Naive thymus-derived CD8-positive, alpha-beta T cell (primary cell): ENCODE measurements around the gene SORCS3. TPM values are rescaled to one million over a fixed set of nuclear protein-coding genes. Genes with fewer than 3 reads are reported as not detected.

Experiments used
- ATAC-seq, 2 donors: fragments of 150-1000 bp; cut with Tn5 transposase in 1 of 2; sonication (Bioruptor Pico), chemical (Tn5 transposase) in 1 of 2; 1 replicate in 1 of 2; 2 replicates in 1 of 2; pipeline ENCODE4 v1.10.0; 2021; ENCODE audit warnings: mild to moderate bottlenecking in 2 of 2, moderate library complexity in 2 of 2
- POLR2A ChIA-PET: fragments of 350-600 bp; sonication (Branson Sonifier 250); formaldehyde crosslinking; loops from one replicate; lab custom pipeline; 2021; ENCODE audit warnings: antibody characterized with exemption; lab: Charles Lee
- DNase-seq, 10 donors: peaks; one replicate each; pipeline versions ENCODE4 v3.0.0 to v3.0.0-alpha.2; 2020 to 2022
- H3K27ac Mint-ChIP-seq, 10 donors: one replicate each; pipeline ENCODE4 v1.8.0; 2020 to 2022; ENCODE audit warnings: mild to moderate bottlenecking in 10 of 10, mixed read lengths in 10 of 10, moderate library complexity in 4 of 10, inconsistent platforms in 1 of 10
- H3K27me3 Mint-ChIP-seq, 5 donors: one replicate each; pipeline ENCODE4 v1.8.0; 2021 to 2022; ENCODE audit warnings: mixed read lengths in 5 of 5
- H3K36me3 Mint-ChIP-seq, 3 donors: one replicate each; pipeline ENCODE4 v1.8.0; 2020 to 2022; ENCODE audit warnings: mixed read lengths in 3 of 3, mild to moderate bottlenecking in 2 of 3, inconsistent platforms in 1 of 3
- H3K4me1 Mint-ChIP-seq, 4 donors: one replicate each; pipeline ENCODE4 v1.8.0; 2021 to 2022; ENCODE audit warnings: mixed read lengths in 4 of 4
- H3K4me3 Mint-ChIP-seq, 10 donors: one replicate each; pipeline ENCODE4 v1.8.0; 2020 to 2022; ENCODE audit warnings: mild to moderate bottlenecking in 10 of 10, mixed read lengths in 10 of 10, moderate library complexity in 6 of 10, inconsistent platforms in 1 of 10
- H3K9me3 Mint-ChIP-seq, 9 donors: one replicate each; pipeline ENCODE4 v1.8.0; 2020 to 2022; ENCODE audit warnings: mixed read lengths in 9 of 9, mild to moderate bottlenecking in 3 of 9, inconsistent platforms in 1 of 9, moderate library complexity in 1 of 9
- polyA plus RNA-seq, 3 donors: library from polyadenylated mRNA; unstranded; fragments of 300-500 nt; fragmentation: Illumina TruSeq; gene quantifications; one replicate each; pipeline ENCODE4 v1.2.3, GENCODE V29; 2021
- total RNA-seq, 8 experiments: library from RNA in 2 of 8; stranded (reverse) in 2 of 8; gene quantifications; one replicate each; pipeline ENCODE4 v1.2.3 and lab custom pipeline; 2021 to 2026

The SORCS3 gene
- total and polyA plus RNA-seq, 5 experiments from 2014 or later, result 0.15 to 0.19 TPM; not detected in 3

DNA sequence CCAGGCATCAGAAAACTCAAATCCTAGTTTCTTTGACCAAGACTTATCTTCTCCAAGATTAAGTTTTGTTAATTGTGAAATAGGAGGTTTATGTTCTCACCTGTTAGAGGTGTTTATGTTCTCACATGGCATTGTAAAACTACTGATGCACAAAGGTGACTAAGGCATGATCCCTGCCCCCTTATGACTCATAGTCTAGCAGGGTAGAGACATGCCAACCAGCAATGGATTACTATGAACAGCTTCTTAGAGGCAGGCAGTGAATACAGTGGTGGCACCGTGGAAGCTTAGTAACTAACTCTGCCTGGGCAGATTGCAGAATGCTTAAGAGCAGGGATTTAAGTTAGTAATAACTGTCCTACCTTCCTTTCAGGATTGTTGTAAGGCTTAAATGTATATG lies 400.9 kb downstream of the SORCS3 start:
- Mint-ChIP-seq H3K4me3 (no peak overlapping the region), H3K27me3 (peaks cover 0 to 4% (median 0%) of the 10 kb centered on the region in 5 donors), H3K36me3 (no peaks in the 10 kb centered on the region), H3K9me3 (peaks cover 0 to 4% (median 0%) of the 10 kb centered on the region in 9 donors), H3K4me1 (no peaks in the 10 kb centered on the region), H3K27ac (no peak overlapping the region)
- POLR2A ChIA-PET, result no interaction called here
- ATAC-seq (no peak), DNase-seq (no peak)

DNA sequence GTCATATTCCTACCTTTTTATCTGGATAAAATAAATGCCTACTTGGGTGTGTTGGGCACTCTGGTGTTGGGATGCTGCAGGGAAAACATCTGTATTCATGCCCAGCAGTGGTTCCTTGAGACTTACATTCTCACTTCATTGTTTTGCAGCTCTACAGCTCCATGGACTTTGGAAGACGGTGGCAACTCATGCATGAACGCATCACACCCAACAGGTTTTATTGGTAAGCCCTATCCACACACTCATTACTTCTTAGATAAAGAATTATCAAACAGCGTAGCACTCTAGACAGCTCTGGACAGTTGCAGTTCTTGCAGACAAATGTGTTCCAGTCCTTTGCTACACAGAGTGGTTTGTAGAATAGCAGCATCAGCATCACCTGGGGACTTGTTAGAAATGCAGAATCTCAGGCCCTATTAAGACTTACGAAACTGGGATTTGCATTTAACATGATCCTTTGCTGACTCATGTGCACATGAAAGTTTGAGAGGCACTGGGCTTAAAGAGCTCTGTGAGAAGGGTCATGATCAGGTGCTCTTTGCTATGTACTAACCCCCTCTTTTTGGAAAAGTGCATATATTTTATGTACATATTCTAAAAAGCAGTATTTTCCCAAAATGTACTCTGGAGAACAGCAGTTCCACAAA lies 401.9 kb downstream of the SORCS3 start:
- ATAC-seq (no peak), DNase-seq (no peak)
- Mint-ChIP-seq H3K9me3 (peaks cover 0 to 8% (median 2%) of the 10 kb centered on the region in 9 donors), H3K27ac (no peak overlapping the region), H3K4me3 (no peak overlapping the region), H3K36me3 (peaks cover 3 to 7% (median 3%) of the 10 kb centered on the region in 3 donors), H3K27me3 (peaks cover 0 to 4% (median 0%) of the 10 kb centered on the region in 5 donors), H3K4me1 (no peaks in the 10 kb centered on the region)
- POLR2A ChIA-PET, result no interaction called here

DNA sequence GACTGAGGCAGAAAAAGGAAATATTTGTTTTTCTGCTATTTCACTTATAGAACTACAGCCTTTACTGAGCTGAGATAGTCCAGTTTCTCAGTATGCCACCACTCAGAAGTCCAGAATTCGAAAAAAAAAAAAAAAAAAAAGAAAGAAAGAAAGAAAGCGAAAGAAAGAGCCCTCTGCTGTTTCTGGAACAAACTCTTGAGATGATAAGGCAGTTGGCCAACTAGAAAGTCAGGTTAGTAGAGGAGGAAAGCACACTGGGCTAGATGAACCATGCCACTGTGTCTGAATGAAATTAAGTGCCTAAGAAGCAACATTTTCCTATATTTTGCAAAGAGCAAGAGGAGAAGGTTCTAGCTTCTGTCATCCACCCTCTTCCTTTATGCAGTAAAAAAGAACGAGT lies 403.8 kb downstream of the SORCS3 start:
- H3K4me1 Mint-ChIP-seq, result no peaks in the 10 kb centered on the region
- peaks cover 3 to 7% (median 5%) of the 10 kb centered on the region in 3 donors for H3K36me3 Mint-ChIP-seq
- peaks cover 0 to 14% (median 2%) of the 10 kb centered on the region in 9 donors for H3K9me3 Mint-ChIP-seq
- DNase-seq (no peak), ATAC-seq (no peak)
- no peak overlapping the region for H3K27ac Mint-ChIP-seq
- POLR2A ChIA-PET, result no interaction called here
- peaks cover 0 to 3% (median 0%) of the 10 kb centered on the region in 5 donors for H3K27me3 Mint-ChIP-seq
- no peak overlapping the region for H3K4me3 Mint-ChIP-seq

DNA sequence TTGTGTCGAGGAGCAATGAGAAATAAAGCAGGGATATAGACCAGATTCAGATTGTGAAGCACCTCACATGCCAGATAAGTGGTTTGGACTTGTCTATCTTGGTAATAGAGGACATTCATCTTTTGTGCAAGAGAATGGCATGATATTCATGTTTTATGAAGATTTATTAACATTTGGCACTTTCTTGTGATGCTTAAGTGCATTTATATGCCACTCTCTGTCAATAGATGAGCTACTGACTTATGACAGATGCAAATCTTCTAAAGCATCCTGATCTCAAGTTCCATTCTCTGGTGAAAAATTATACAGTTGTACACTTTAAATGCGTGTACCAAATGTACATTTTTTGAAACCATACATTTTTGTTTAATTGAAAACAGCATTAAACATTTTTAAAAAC lies 415.3 kb downstream of the SORCS3 start:
- peaks cover 0 to 10% (median 4%) of the 10 kb centered on the region in 5 donors for H3K27me3 Mint-ChIP-seq
- H3K36me3 Mint-ChIP-seq, result peaks cover 4 to 13% (median 11%) of the 10 kb centered on the region in 3 donors
- H3K27ac Mint-ChIP-seq, result no peak overlapping the region
- peaks cover 0 to 2% (median 0%) of the 10 kb centered on the region in 4 donors for H3K4me1 Mint-ChIP-seq
- POLR2A ChIA-PET, result no interaction called here
- no peak for DNase-seq
- H3K9me3 Mint-ChIP-seq, result peaks cover 6 to 19% (median 10%) of the 10 kb centered on the region in 9 donors
- no peak overlapping the region for H3K4me3 Mint-ChIP-seq
- ATAC-seq, result no peak

DNA sequence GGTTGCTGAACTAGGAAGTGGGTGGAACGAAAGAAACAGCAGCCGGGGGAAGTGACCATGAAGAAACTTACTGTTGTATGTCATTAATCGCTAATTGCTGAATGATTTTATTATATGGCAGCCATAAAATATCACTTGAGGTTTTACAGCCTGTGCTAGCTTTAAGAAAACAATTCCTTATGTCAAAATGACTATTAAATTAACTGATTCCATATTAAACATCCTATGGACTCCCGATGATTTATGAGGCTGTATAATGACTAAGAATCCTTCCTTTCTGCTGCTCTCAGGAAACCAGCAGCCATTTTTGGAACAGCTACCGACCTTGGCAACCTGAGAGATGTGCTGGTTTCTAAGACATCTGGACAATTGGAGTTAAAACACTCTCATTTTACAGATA lies 421.9 kb downstream of the SORCS3 start:
- ATAC-seq, result no peak
- no peak overlapping the region for H3K27ac Mint-ChIP-seq
- H3K4me3 Mint-ChIP-seq, result no peak overlapping the region

DNA sequence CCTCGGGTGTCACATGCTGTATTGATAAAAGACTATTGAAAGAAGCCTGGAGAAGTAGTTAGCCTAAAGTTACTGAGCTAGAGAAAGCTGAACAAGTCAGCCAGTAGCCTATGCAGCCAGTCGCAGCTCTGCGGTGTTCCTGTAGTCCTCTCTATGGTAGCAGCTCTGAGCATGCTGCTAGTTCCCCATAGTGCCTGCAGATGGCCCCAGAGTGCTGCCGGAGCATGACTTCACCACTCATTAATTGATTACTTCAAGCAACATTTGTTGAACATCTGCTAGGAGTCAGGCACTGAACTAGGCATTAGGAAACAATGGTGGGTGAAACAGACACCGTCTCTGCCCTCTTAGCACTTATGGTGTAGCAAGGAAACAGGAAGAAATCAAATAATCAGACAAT lies 422.7 kb downstream of the SORCS3 start:
- H3K27ac Mint-ChIP-seq, result no peak overlapping the region
- H3K4me3 Mint-ChIP-seq, result no peak overlapping the region
- DNase-seq (no peak), ATAC-seq (peak in 1 of 2 donors; percentile 49)
- POLR2A ChIA-PET, result no interaction called here
- no peaks in the 10 kb centered on the region for H3K36me3 Mint-ChIP-seq
- H3K27me3 Mint-ChIP-seq, result peaks cover 0 to 15% (median 0%) of the 10 kb centered on the region in 5 donors
- peaks cover 0 to 5% (median 0%) of the 10 kb centered on the region in 9 donors for H3K9me3 Mint-ChIP-seq
- peaks cover 0 to 2% (median 0%) of the 10 kb centered on the region in 4 donors for H3K4me1 Mint-ChIP-seq

More for the DNA sequence above, 421.9 kb downstream of the SORCS3 start:
- Mint-ChIP-seq H3K9me3 (peaks cover 0 to 5% (median 0%) of the 10 kb centered on the region in 9 donors), H3K36me3 (no peaks in the 10 kb centered on the region), H3K27me3 (peaks cover 0 to 15% (median 3%) of the 10 kb centered on the region in 5 donors), H3K4me1 (peaks cover 0 to 2% (median 0%) of the 10 kb centered on the region in 4 donors)
- no peak for DNase-seq
- POLR2A ChIA-PET, result no interaction called here

DNA sequence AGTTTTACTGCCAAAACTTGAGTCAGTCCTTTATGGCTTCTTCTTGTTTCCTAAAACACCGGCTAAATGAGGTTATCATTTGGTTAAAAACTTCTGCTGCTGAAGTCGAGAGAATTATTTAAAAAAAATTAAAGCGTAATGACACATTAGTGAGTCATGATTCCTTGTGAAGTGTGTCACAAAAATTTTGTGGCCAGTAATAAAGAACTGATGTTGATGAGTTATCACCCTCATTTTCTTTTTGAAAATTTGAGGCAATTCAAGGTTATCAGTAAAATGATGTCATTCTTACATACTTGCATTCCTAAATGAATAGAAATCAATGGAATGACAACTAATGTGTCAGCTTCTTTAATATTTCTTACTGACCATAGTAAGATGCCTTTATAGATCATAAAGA lies 427.4 kb downstream of the SORCS3 start:
- peaks cover 0 to 2% (median 0%) of the 10 kb centered on the region in 9 donors for H3K9me3 Mint-ChIP-seq
- no peak overlapping the region for H3K4me3 Mint-ChIP-seq
- no peaks in the 10 kb centered on the region for H3K36me3 Mint-ChIP-seq
- no peak overlapping the region for H3K27ac Mint-ChIP-seq
- peaks cover 0 to 14% (median 2%) of the 10 kb centered on the region in 5 donors for H3K27me3 Mint-ChIP-seq
- POLR2A ChIA-PET, result no interaction called here
- no peak for DNase-seq
- H3K4me1 Mint-ChIP-seq, result no peaks in the 10 kb centered on the region
- no peak for ATAC-seq

DNA sequence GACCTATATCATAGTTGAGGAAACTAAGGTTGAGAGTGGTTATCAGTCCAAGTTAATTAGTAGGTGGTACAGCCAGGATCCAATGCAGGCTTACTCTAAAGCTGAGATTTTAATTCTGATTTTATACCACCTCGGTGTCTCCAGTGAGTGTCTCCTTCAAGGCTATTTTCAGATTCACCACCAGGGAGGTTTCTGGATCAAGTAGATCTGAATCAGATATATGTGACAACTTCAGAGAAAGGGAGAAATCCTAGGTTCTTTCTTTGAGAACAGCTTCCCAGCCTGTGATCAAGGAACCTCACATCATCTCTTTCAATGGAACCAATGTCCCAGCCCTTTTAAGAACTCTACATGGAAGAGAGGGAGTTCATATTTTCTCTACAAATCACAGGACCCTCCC lies 429.2 kb downstream of the SORCS3 start:
- Mint-ChIP-seq H3K27me3 (peaks cover 0 to 26% (median 7%) of the 10 kb centered on the region in 5 donors), H3K27ac (no peak overlapping the region), H3K36me3 (no peaks in the 10 kb centered on the region), H3K9me3 (peaks cover 0 to 2% (median 0%) of the 10 kb centered on the region in 9 donors), H3K4me1 (no peaks in the 10 kb centered on the region), H3K4me3 (no peak overlapping the region)
- DNase-seq (no peak), ATAC-seq (no peak)
- POLR2A ChIA-PET, result no interaction called here

DNA sequence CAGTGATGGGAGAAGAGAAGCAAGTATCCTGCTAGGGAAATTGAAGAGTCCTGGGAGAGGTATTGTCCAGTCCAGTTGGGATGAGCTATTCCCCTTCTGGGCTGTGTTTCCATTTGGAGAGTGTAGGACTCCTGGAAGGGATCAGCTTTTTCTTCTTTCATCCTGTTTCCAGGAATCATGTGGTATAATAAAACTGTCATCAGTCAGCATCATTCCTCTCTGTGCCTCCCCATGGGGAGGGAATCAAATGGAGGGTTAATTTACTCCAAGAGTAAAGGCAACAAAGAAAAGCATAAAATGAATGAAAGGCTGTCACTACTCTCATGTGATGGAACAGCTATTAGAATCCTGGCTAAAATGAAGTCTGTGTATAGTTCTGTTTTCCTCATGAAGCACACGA lies 429.9 kb downstream of the SORCS3 start:
- Mint-ChIP-seq H3K36me3 (no peaks in the 10 kb centered on the region), H3K9me3 (peaks cover 0 to 2% (median 0%) of the 10 kb centered on the region in 9 donors), H3K27me3 (peaks cover 0 to 26% (median 7%) of the 10 kb centered on the region in 5 donors), H3K4me1 (no peaks in the 10 kb centered on the region), H3K4me3 (no peak overlapping the region), H3K27ac (no peak overlapping the region)
- ATAC-seq (no peak), DNase-seq (no peak)
- POLR2A ChIA-PET, result no interaction called here

DNA sequence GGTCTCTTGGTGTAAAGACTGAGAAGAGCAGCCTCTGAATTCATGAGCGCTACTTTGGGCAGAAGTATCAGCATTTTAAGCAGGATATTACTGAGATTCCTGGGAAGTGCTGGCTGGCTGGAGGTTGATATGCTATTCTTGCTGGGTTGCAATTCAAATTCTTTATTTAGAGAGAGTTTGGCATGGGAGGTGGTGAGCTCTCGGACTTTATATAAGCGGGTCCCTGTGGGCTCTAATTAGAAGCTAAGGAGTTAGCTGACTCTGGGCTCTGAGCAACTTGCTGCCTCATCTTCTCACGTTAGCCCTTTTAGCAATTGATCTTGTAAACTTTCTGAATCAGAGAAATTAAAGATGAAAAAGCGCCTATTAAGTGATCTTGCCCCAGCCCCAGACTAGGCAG lies 430.9 kb downstream of the SORCS3 start:
- H3K27ac Mint-ChIP-seq, result no peak overlapping the region
- no peak for ATAC-seq
- no peak overlapping the region for H3K4me3 Mint-ChIP-seq
- no peak for DNase-seq
- H3K4me1 Mint-ChIP-seq, result no peaks in the 10 kb centered on the region
- peaks cover 0 to 26% (median 7%) of the 10 kb centered on the region in 5 donors for H3K27me3 Mint-ChIP-seq
- H3K36me3 Mint-ChIP-seq, result peaks cover 0 to 2% (median 0%) of the 10 kb centered on the region in 3 donors
- POLR2A ChIA-PET, result no interaction called here
- H3K9me3 Mint-ChIP-seq, result peaks cover 0 to 2% (median 0%) of the 10 kb centered on the region in 9 donors

DNA sequence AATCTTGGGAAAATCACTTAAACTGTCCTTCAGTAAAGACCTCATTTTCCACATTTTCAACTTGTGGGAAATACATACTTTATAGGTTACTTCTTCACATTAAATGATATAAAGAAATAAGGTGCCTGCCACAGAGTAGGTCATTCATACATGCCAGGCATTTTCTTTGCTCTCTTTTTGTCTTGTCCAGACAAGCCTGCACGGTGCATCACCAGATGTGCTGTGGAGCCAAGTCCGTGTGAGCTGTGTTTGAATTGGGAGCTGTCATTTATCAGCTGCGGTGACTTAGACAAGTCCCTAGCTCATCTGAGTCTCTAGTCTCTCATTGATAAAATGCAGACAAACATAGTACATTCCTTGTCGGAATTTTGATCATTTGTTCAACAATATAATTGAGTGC lies 432.9 kb downstream of the SORCS3 start:
- no peaks in the 10 kb centered on the region for H3K4me1 Mint-ChIP-seq
- no peak overlapping the region for H3K4me3 Mint-ChIP-seq
- H3K36me3 Mint-ChIP-seq, result peaks cover 0 to 2% (median 0%) of the 10 kb centered on the region in 3 donors
- ATAC-seq (no peak), DNase-seq (no peak)
- H3K27me3 Mint-ChIP-seq, result peaks cover 0 to 26% (median 7%) of the 10 kb centered on the region in 5 donors
- H3K9me3 Mint-ChIP-seq, result peaks cover 0 to 4% (median 0%) of the 10 kb centered on the region in 9 donors
- POLR2A ChIA-PET, result no interaction called here
- H3K27ac Mint-ChIP-seq, result no peak overlapping the region

DNA sequence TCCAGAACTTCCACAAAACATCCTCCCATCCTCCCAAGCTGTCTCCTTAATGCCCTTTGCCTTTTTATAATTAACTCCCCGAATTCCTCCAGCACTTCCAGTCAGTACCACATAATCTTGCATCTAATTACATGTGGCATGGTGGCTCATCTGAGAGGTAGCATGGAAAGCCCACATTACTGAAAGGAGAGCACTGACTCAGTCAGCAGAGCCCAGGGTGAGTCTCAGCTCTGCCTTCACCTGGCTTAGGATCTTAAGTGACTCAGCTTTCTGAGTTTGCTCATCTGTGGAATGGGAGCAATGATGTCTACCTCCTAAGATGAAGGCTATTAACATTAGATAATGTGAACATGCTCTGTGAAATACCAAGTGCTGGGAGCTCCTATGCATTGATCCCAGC lies 433.9 kb downstream of the SORCS3 start:
- Mint-ChIP-seq H3K27me3 (peaks cover 0 to 19% (median 7%) of the 10 kb centered on the region in 5 donors), H3K27ac (no peak overlapping the region), H3K4me1 (no peaks in the 10 kb centered on the region), H3K4me3 (no peak overlapping the region), H3K9me3 (peaks cover 0 to 4% (median 0%) of the 10 kb centered on the region in 9 donors), H3K36me3 (peaks cover 0 to 2% (median 0%) of the 10 kb centered on the region in 3 donors)
- POLR2A ChIA-PET, result no interaction called here
- ATAC-seq (no peak), DNase-seq (no peak)

DNA sequence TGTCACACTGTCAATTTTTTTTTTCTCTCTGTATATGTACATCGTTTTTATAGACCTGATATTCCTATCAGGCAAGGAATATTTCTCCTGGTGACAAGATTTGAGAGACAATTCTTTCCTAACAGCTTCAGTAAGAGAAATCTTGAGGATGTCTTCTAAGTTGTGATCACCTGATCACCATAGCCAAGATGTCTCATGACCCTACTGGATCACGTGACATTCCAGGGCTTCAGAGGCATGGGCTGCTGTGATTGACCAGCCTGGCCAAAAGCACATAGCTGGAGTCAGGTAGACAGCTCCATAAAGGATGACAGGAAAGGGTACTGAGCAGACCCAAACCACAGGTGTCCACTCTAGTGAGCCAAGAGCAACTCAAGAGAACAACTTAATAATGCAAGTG lies 444.9 kb downstream of the SORCS3 start:
- POLR2A ChIA-PET, result no interaction called here
- ATAC-seq (no peak), DNase-seq (no peak)
- Mint-ChIP-seq H3K9me3 (peaks cover 0 to 7% (median 0%) of the 10 kb centered on the region in 9 donors), H3K27ac (no peak overlapping the region), H3K27me3 (peaks cover 0 to 9% (median 2%) of the 10 kb centered on the region in 5 donors), H3K4me3 (no peak overlapping the region), H3K36me3 (peaks cover 0 to 7% (median 4%) of the 10 kb centered on the region in 3 donors), H3K4me1 (no peaks in the 10 kb centered on the region)
